B cell (primary cell): ENCODE results near the gene R3HDM4.

Experiments
- CTCF ChIP-seq: fragments of 200-600 bp; IDR thresholded peaks from one replicate; pipeline ENCODE4 v1.8.0; 2022; ENCODE audit warnings: antibody characterized with exemption, mild to moderate bottlenecking
- EZH2 ChIP-seq: IDR thresholded peaks from 2 replicates; pipeline ENCODE4 v1.6.1; 2012; ENCODE audit warnings: borderline replicate concordance, low read depth, mild to moderate bottlenecking, moderate library complexity, low read length; ENCODE audit not compliant: insufficient read depth, poor library complexity, severe bottlenecking

- TF ChIP-seq EZH2 (no peak), CTCF (no peak)
Observed at GRCh38 chr19:863315-863620, 49.8 kb downstream of the R3HDM4 start.
